ENCODE results near the gene GOLGA1. TPM values are rescaled to one million over a fixed set of nuclear protein-coding genes. Genes with fewer than 3 reads are reported as not detected.

The GOLGA1 gene
- total and polyA plus RNA-seq, 8 donors: 15.4 to 20.2 (median 18.8) TPM

- peaks cover 0 to 99% of the 10 kb centered on the region in 2 donors for H3K36me3 ChIP-seq
- ATAC-seq: no peak
- no peak for TF ChIP-seq CTCF (IDR thresholded peaks at IDR 0.05)
These were observed 53.9 kb downstream of the GOLGA1 start for GRCh38 chr9:124886866-124887492.

GRCh38 chr9:124886461-124886860, 54.4 kb downstream of the GOLGA1 start:
- Histone ChIP-seq H3K4me1 (no peaks in the 10 kb centered on the region), H3K9me3 (no peaks in the 10 kb centered on the region), H3K36me3 (peaks cover 0 to 99% of the 10 kb centered on the region in 2 donors), H3K27me3 (no peaks in the 10 kb centered on the region), H3K4me3 (no peak overlapping the region), H3K27ac (no peak overlapping the region)
- intact Hi-C loops (cut with DNase I): no loop called here
- ATAC-seq: no peak
- no peak for TF ChIP-seq CTCF (IDR thresholded peaks at IDR 0.05)
- DNase-seq: no peak

More at GRCh38 chr9:124886866-124887492, 53.9 kb downstream of the GOLGA1 start:
- H3K9me3 ChIP-seq: no peaks in the 10 kb centered on the region
- intact Hi-C loops (cut with DNase I): no loop called here
- DNase-seq: no peak
- no peak overlapping the region for H3K4me3 ChIP-seq
- no peaks in the 10 kb centered on the region for H3K4me1 ChIP-seq
- no peaks in the 10 kb centered on the region for H3K27me3 ChIP-seq
- H3K27ac ChIP-seq: no peak overlapping the region

GRCh38 chr9:124885551-124885950, 55.3 kb downstream of the GOLGA1 start:
- no peak for TF ChIP-seq CTCF (IDR thresholded peaks at IDR 0.05)
- no peak for ATAC-seq
- Histone ChIP-seq H3K27ac (no peak overlapping the region), H3K4me1 (no peaks in the 10 kb centered on the region), H3K27me3 (no peaks in the 10 kb centered on the region), H3K4me3 (no peak overlapping the region), H3K36me3 (peaks cover 0 to 99% of the 10 kb centered on the region in 2 donors), H3K9me3 (no peaks in the 10 kb centered on the region)
- DNase-seq: no peak
- intact Hi-C loops (cut with DNase I): no loop called here

- H3K27me3 ChIP-seq: no peaks in the 10 kb centered on the region
- peaks cover 0 to 99% of the 10 kb centered on the region in 2 donors for H3K36me3 ChIP-seq
- ATAC-seq: no peak
- TF ChIP-seq CTCF (IDR thresholded peaks at IDR 0.05): no peak
- H3K4me1 ChIP-seq: no peaks in the 10 kb centered on the region
- H3K4me3 ChIP-seq: no peak overlapping the region
- no peak overlapping the region for H3K27ac ChIP-seq
- intact Hi-C loops (cut with DNase I): no loop called here
- no peaks in the 10 kb centered on the region for H3K9me3 ChIP-seq
- DNase-seq: no peak
These were observed 56.5 kb downstream of the GOLGA1 start for GRCh38 chr9:124884376-124884775.

- no peak for TF ChIP-seq CTCF (IDR thresholded peaks at IDR 0.05)
- Histone ChIP-seq H3K9me3 (no peaks in the 10 kb centered on the region), H3K27me3 (no peaks in the 10 kb centered on the region), H3K4me3 (no peak overlapping the region), H3K4me1 (no peaks in the 10 kb centered on the region), H3K27ac (no peak overlapping the region), H3K36me3 (peaks cover 0 to 99% of the 10 kb centered on the region in 2 donors)
- intact Hi-C loops (cut with DNase I): no loop called here
- no peak for DNase-seq
- ATAC-seq: no peak
These were observed 58.7 kb downstream of the GOLGA1 start for GRCh38 chr9:124882231-124882630.

Data from left lung (tissue), 10 donors.